ENCODE data around the gene SERF2.

- TF ChIP-seq POLR2A (IDR thresholded peaks at IDR 0.05) (no peak), CTCF (IDR thresholded peaks at IDR 0.05) (no peak)
Observed at GRCh38 chr15:43772624-43773023, 19.5 kb upstream of the SERF2 start.
